Embryonic facial prominence (tissue), 1 donor: ENCODE results near the gene ENTPD2.

ENCODE experiments used
- DNase-seq: peaks from one replicate; pipeline ENCODE4 v3.0.0-alpha.2; 2016; ENCODE audit errors: extremely low spot score

Gene ENTPD2

DNA sequence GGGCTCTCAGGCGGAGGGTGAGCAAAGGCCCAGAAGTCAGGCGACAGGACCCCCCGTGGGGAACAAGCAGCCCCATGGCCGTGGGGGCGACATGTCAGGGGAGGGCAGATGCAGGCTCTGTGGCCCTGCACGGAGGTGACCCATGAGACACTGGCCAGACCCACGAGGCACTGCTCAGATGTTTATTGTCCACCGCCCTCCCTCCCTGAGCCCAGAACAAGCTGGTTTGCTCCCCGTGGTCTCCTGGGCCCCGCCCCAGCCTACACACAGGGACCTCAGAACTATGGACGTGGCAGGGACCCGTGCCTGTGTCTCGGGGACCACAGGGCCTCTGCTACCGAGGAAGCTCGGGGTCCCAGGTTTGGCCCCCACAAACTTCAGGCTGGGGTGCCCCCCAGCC, 23.9 kb downstream of the ENTPD2 start:
- no peak for DNase-seq

DNA sequence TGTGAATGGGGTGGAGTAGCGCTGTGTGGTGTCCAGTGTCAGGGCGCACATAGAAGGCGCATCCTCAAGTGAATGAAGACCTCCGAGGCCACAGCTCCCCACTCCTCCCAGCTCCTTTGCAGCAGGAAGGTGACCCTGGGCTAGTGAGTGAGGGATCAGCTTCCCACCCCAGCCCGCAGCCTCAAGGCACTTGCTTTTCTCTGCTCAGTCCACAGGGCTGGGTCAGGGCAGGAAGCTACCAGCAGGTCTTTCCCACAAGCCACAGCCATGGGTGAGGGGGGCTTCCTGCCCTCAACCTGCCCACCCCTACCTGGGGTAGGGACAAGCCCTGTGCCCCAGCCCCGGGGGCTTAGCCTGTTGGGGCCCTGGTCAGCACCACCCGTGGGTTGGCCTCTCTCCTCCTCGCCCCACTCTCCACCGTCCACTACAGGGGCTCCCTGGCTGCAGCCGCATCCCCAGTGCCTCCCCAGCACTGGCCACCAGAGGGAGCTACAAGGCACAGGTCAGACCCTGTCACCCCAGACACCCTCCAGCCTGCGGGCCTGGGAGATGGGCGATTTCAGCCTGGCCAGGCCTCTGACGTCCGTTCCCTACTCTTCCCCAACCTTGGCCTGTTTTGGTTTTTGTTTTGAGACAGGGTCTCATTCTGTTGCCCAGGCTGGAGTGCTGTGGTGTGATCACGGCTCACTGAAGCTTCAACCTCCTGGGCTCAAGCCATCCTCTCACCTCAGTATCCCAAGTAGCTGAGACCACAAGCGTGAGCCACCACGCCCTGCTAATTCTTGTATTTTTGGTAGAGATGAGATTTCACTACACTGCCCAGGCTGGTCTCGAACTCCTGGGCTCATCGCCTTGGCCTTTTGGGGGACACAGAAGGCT, 24.6 kb downstream of the ENTPD2 start:
- no peak for DNase-seq

DNA sequence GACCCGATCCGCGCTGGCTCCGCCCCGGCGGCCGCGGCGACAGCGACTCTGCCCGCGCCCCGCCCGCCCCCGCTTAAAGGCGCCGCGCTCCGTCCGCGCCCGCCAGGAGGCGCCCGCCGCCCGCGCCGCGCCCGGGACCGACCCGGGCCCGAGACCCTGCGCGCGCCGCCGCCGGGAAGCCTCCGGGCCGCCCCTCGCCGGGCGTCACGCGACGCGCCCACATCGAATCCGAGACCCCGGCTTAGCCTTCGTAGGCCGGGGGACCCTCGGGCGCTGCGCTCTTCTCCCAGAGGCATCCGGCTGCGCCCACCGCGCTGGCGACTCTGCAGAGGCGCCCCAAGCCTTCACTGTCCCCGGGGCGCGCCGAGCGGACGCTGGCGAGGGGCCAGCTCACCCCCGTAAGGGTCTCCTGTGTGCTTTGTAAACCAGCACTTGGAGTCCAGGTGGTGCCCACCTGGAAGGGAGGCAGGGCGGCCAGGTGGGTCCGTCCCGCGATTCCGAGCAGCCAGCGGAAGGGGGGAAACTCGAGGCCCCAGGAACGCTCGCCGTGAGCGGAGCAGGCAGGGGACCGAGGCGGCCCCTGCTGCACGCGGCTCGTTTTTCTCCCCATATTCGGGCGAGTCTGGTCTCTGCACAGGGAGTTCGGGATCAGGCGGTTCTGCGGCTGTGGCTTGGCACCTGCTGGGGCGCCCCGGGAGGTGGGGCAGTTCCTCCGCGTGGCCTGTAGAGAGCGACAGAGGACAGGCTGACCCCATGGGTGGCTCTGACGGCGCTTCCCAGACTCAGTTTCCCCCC, 25.4 kb downstream of the ENTPD2 start:
- DNase-seq: no peak

DNA sequence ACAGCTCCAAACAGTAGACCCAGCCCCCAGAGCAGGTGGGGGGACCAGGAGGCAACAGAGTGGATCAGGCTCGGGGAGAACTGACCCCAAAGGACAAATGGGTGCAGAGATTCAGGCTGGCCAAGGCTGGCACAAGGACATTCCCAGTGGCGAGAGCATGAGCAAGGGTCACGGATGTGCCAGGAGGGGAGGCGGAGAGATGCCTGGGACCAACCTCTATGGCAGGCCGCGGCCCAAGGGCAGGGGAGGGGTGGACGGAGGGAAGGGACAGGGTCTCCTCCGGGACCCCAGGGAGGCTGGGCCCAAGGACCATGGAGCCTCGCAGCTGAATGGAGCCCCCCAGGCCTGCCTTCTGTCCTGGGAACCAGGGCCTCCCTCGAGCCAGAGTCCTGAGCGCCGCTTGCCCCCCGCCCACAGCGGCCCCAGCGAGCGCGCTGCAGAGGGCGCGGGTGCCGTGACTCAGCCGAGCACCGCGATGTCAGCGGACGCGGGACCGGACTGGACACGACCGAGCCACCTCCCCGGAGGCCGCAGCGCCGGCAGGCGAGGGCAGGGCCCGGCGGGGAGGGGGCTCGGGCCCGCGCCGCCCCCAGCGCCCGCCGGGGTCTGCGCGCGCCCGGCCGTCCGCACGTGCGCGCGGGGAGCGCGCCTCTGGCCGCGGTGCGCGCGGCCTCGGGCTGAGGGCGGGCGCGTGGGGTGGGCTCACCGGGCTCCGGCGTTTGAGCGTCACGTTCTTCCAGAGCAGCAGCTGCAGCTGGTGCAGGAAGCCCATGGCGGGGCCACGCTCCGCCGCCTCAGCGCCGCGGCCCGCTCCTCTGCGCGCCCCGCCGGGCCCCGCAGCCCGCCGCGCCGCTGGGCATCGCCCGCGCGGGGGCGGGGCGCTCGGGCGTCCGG, 26.2 kb downstream of the ENTPD2 start, which contains the start of gene ABCA2:
Gene ABCA2, minus strand, starts transcription at position 869 of the 894 bp plus-strand sequence. Its CDS starts 97 bp downstream, at position 772.
- DNase-seq: no peak

DNA sequence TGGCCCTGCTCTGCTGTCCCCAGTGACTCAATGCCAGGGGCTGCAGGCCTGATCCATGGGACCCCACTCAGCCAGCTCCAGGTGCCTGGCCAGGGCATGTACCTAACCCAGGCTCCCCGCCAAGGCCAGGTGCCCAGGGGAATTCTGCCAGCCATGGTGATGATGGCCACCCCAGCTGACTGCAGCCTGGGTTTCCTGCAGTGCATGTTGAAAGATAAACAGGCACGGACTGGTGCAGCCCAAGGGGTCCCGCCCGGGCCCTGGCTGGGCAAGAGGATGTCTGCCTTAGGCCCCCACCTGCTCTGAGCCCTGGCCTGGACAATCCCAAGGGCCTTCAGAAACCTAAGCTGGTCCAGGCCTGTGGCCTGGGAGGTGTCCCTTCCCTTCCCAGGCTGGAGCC, 27.0 kb downstream of the ENTPD2 start:
- no peak for DNase-seq

DNA sequence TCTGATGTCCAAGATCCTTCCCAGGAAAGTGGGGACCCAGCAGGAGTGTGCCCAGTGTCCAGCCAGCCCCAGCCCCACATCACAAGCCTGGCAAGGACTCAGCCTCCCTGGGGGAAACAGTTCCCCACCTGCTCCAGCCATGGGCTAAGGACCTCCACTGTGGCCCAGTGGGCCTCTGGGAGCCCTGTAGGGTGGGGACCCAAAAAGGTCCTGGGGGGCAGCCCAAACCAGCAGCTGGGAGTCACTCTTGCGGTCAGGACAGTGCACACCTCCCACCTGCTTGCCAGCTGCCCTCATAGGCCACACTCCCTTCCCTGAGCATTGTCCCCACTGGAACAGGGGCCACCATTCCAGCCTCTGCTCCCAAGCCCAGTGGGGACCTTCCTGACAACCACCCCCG, 27.5 kb downstream of the ENTPD2 start:
- DNase-seq: no peak

DNA sequence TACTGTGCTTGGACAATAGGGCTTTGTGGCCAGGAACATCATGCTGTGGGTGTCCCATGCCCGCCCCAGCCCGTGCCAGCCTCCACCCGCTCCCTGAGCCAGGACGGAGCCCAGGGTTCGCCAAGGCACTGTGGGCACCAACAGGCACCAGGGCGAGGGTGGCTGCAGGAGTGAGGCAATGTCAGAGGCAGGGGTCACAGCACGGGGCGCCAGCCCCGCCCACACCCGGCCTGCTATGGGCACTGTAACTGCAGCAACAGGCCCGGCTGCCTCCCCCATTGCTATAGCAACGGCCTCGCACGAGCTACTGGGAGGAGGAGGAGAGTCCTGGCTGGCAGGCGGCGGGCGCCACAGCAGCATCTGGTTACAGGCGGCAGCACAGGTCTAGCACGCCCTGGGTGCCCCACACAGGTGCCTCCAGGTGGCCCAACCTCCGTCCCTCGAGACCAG, 28.3 kb downstream of the ENTPD2 start:
- DNase-seq: no peak

DNA sequence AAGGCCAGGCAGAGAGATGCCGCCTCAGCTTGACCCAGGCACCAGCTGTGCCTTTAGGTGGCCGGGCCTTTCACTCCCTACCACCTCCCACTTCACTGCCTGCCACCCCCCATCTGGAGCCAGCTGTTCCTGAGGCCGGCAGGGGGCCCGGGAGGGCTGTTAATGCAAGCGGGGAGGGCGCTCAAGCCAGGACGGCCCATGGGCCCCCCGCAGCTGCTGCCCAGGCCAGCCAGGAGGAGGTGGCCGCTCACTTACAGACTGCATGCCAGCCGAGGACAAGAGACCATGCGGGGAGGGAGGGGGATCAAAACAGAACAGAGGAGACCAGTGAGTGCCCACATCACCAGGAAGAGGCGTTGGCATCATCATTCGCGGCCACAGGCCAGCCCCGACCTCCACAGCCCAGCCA, 30.3 kb downstream of the ENTPD2 start:
- DNase-seq: no peak

DNA sequence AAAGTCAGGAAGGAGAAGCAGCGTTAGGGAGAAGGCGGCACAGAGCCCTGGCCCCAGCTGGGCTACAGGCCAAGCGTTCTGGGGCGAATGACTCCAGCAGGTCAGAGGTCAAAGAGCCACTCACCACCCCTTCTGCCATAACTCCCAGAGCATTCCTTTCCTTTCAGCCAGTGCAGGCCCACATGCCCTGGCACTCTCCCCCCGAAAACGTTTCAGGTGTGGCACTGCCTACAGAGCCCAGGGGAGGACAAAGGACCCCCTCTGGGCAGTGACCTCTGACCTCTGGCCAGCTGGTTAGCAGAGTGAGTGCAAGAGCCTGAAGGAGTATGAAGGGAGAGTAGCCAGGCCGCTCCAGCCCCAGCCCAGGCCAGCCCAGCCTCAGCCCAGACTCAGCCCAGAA, 30.7 kb downstream of the ENTPD2 start:
- DNase-seq: no peak

DNA sequence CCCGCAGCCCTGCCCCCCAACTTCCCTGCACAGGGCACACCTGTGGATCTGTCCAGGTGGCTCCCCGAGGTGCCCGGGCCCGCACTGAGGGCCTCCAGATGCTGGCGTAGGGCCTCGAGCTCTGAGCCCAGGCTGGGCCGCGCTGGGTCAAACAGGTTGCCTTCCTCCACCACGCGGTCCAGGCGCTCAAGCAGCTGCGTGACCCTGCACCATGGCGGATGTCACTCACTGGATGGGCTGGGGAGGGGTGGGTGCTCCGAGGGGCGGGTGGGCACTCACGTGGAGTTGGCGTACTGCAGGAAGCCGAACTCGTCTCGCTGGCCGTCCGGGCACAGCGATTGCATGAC, 31.2 kb downstream of the ENTPD2 start:
- DNase-seq: no peak

DNA sequence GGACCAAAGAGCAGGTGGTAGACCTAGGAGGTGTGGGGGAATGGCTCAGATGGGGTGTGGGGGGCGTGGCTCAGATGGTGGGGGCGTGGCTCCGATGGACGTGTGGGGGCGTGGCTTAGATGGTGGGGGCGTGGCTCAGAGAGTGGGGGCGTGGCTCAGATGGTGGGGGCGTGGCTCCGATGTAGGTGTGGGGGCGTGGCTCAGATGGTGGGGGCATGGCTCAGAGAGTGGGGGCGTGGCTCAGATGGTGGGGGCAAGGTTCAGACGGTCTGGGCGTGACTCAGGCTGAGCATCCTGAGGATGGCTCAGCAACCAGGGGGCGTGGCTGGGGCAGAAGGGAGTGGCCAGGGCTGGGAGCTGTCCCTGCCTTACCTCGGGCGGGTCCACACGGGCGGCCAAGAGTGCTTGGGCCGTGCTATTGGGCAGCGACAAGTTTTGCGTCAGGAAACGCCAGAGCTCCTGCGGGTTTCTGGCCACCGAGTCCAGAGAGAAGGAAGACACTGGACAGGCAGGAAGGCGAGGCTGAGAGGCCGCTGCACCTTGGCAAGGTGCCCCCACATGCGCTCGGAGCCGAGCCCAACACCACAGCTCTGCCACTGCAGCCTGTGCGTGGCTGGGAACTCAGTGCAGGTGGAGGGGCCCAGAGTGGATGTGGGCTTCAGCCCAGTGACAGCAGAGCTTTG, 31.7 kb downstream of the ENTPD2 start:
- no peak for DNase-seq

DNA sequence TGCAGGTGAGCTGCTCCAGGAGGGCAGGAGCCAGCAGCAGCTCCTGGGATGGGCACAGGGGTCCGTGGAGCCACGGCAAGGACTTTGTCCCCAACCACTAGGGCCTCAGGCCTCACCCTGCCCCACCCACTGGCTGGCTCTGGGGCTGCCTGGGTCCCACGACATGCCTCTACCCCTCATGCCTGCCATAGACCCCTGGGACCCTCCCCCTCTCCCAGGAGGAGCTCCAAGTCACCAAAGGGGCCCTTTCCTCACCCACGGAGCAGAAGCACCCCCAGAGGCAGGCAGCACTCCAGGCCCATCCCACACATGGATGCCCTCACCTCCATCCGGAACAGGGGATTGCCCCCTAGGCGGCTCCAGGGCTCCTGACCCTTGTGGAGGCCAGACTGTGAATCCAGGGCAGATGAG, 32.3 kb downstream of the ENTPD2 start:
- no peak for DNase-seq

DNA sequence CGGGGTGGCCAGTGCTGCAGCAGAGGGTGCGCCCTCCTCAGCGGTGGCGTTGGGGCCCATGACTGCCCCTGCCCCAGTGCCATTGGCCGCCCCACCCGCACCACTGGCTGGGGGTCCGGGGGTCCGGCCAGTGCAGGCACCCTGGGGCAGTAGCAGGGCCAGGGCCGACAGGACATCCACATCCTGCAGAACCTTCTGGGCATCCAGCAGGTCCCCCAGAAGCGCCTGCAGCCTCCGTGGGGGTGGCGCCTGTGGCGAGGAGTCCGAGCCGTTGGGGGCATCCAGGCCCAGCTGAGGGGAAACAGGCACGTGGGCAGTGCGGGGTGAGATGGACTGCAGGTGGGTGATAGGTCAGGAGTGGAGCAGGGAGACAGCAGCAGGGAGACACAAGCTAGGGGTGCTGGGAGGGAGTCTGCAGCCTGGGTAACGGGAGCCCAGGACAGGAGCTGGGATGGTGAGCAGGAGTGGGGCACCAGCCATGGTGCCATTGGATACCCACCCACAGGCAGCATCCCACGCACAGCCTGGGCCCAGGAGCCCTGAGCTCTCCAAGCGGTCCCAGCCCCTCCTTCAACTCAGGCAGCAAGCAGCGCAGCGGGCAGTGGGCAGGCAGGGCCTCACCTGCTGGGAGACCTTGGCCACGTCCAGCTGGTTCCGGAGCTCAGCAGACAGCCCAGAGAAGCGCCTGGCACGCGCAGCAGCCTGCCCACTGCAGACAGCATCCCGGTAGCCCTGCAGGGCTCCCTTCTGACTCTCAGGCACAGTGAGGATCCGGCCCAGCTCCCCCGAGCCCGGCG, 32.9 kb downstream of the ENTPD2 start:
- DNase-seq: no peak

DNA sequence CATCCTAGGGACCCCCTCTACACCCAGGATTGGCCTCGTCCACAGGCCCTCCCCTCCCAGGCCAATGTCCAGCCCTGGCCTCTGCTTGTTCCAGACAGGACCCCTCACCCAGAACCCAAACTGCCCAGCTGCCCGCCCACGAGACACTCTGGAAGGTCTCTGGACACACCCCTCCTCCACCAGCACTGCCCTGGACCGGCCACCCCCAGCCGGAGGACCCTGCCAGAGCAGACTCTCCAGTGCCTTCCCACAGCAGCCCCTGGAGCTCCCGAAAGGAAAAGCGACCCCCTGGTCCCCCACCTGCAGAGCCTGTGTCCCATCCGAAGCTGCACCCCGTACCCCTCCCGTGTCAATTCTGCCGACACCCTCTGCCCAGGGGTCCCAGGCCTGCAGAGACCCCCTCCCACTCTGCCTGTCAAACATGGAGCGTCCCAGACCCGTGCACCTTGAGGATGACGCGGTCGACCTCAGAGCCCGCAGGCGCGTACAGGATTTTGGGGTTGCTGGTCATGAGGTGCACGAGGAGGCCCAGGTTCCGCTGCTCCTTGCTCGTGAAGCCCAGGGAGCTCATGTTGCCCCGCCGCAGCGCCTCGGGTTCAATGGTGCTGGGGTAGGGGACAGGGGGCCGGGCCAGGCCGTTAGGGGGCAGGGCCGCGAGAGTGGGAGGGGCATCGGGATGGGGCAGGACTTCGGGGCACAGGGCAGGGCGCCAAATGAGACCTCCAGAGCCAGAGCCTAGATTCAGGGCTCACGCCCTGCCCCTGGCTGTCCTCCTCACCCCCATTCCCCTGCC, 33.8 kb downstream of the ENTPD2 start:
- DNase-seq: no peak

DNA sequence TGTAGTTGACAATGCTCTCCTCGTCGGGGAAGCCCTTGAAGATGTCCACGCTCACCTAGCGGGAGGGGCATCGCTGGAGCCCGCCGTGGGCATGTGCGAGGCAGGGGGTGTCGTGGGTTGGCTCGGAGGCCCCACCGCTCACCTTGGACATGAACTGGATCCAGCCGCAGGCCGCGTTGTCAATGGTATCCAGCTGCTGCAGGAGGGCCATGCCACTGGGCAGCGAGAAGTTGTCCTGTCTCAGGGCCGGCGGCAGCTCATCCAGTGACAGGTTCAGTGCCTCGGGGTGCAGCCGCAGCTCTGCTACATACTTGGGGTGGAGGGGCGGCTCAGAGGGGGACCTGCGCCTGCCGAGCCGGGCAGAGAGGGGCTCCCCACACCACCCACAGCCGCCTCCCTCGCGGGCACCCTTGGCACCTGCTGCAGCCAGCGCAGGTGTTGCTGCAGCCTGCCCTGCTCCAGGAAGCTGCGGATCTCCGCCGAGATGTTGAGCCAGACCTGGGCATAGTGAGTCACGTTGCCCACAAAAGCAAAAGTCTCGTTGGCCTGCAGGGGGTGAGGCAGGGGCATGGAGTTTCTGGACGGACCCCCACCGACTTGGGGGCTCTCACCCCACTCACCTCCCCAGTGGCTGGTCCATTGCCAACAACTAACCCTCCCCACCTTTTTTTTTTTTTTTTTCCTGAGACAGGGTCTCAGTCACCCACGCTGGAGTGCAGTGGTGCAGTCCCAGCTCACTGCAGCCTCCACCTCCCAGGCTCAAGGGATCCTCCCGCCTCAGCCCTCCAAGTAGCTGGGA, 34.9 kb downstream of the ENTPD2 start:
- DNase-seq: no peak

DNA sequence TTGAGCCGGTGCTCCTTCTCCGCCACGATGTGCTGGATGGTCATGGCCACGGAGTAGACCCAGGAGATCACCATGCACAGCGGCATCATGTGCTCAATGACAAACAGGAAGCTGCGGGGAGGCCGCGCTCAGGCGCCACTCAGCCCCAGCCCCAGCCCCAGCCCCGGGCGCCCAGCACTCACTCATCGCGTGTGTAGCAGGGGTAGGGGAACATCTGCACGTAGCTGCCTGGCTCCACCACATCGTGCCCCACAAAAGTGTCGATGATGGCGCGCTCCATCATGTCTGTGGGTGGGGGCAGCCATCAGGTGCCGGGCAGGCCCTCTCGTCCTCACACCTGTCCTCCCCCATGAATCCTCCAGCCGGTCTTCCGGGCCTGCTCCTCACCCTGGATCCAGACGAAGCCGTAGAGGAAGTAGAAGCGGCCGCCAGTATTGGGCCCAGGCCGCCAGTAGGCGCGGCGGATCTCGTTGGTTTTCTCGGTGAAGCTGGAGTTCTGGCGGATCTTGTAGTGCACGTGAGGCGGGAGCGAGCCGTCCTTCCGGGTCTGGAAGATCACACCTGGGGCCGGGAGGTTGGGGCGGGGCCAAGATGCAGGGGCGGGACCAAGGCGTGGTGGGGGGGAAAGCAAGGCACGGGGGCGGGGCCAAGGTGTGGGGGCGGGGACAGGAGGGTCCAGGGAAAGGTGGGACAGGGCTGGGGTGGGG, 35.9 kb downstream of the ENTPD2 start:
- no peak for DNase-seq

DNA sequence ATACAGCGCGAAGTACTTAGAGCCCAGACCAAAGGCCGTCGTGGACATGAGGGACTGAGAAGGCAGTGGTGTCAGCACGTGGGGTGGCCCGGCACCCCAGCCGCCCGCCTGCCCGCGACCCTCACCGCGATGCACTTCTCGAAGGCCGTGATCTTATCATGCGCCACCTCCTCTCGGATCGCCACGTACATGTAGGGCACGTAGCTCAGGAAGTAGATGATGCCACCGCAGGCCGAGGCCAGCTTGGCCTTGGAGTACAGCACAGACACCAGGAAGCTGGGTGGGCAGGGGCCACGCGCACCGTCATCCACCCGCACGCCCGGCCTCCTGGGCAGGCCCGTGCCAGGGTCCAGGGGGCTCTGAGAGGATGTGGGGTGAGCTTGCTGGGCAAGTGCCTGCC, 36.8 kb downstream of the ENTPD2 start:
- no peak for DNase-seq

DNA sequence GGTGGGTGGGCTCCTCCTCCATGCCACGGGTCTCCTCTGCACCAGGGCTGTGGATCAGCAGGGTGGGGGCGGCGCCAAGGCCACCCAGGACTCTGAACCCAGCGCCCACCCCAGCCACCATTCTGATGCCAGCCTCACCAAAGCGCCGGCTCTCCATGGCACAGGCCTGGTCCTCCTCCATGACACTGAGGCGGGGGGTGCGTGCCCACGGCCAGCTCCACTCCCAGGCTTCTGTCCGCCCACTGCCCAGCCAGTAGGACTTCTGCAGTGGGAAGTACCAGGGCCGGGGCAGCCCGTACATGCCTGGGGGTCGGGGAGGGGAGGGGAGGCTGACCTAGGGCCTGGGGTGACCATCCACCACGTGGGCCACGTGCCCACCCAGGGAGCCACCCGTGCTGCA, 37.4 kb downstream of the ENTPD2 start:
- DNase-seq: no peak
